H9 (cell line): ENCODE data around the gene NLRP5. TPM values are rescaled to one million over a fixed set of nuclear protein-coding genes. Genes with fewer than 3 reads are reported as not detected.

ENCODE experiments used
- DNase-seq: peaks from one replicate; pipeline ENCODE4 v3.0.0-alpha.2; 2017
- H2AFZ ChIP-seq: one replicate; pipeline ENCODE4 v1.6.1; 2013; ENCODE audit warnings: mild to moderate bottlenecking, low read length, control low read depth, moderate library complexity
- H2AK5ac ChIP-seq: 2 replicates; pipeline ENCODE4 v1.6.1; 2013; ENCODE audit warnings: low read length, control low read depth, mixed read lengths; ENCODE audit not compliant: insufficient read length
- H2BK120ac ChIP-seq: one replicate; pipeline ENCODE4 v1.6.1; 2013; ENCODE audit warnings: low read depth, mild to moderate bottlenecking, low read length, control low read depth, inconsistent platforms; ENCODE audit not compliant: poor library complexity, severe bottlenecking
- H2BK12ac ChIP-seq: 2 replicates; pipeline ENCODE4 v1.6.1; 2013; ENCODE audit warnings: low read length, control low read depth, mixed read lengths, low read depth; ENCODE audit not compliant: insufficient read length
- H2BK15ac ChIP-seq: 2 replicates; pipeline ENCODE4 v1.6.1; 2013; ENCODE audit warnings: low read depth, low read length, control low read depth
- H2BK20ac ChIP-seq: one replicate; pipeline ENCODE4 v1.6.1; 2013; ENCODE audit warnings: low read depth, mild to moderate bottlenecking, low read length, control low read depth, inconsistent platforms; ENCODE audit not compliant: poor library complexity, severe bottlenecking
- H2BK5ac ChIP-seq: 2 replicates; pipeline ENCODE4 v1.6.1; 2013; ENCODE audit warnings: low read length, control low read depth, mixed read lengths; ENCODE audit not compliant: insufficient read length
- H3K14ac ChIP-seq: 2 replicates; pipeline ENCODE4 v1.6.1; 2013; ENCODE audit warnings: low read length, control low read depth; ENCODE audit not compliant: insufficient read depth
- H3K18ac ChIP-seq: 2 replicates; pipeline ENCODE4 v1.6.1; 2013; ENCODE audit warnings: low read depth, mild to moderate bottlenecking, mixed read lengths, low read length, control low read depth; ENCODE audit not compliant: insufficient read length
- H3K23ac ChIP-seq: 2 replicates; pipeline ENCODE4 v1.6.1; 2013; ENCODE audit warnings: low read length, control low read depth, mixed read lengths, low read depth; ENCODE audit not compliant: insufficient read length
- H3K23me2 ChIP-seq: 2 replicates; pipeline ENCODE4 v1.6.1; 2013; ENCODE audit warnings: low read depth, mild to moderate bottlenecking, mixed read lengths, low read length, control low read depth; ENCODE audit not compliant: insufficient read length, poor library complexity, severe bottlenecking
- H3K27ac ChIP-seq: 2 replicates; pipeline ENCODE4 v1.5.1; 2013; ENCODE audit warnings: low read length, control low read depth, mixed read lengths, low read depth; ENCODE audit not compliant: insufficient read length
- H3K27me3 ChIP-seq: 2 replicates; pipeline ENCODE4 v1.6.1; 2013; ENCODE audit warnings: low read length, control low read depth, inconsistent platforms; ENCODE audit not compliant: insufficient read depth
- H3K4ac ChIP-seq: 2 replicates; pipeline ENCODE4 v1.6.1; 2013; ENCODE audit warnings: low read depth, mild to moderate bottlenecking, control low read depth, inconsistent platforms, low read length, moderate library complexity
- H3K4me1 ChIP-seq: 2 replicates; pipeline ENCODE4 v1.6.1; 2013; ENCODE audit warnings: low read length, control low read depth, inconsistent platforms; ENCODE audit not compliant: insufficient read depth
- H3K4me2 ChIP-seq: 2 replicates; pipeline ENCODE4 v1.6.1; 2013; ENCODE audit warnings: low read length, control low read depth, mixed read lengths; ENCODE audit not compliant: insufficient read length, insufficient read depth
- H3K56ac ChIP-seq: 2 replicates; pipeline ENCODE4 v1.6.1; 2013; ENCODE audit warnings: low read depth, mild to moderate bottlenecking, mixed read lengths, low read length, control low read depth; ENCODE audit not compliant: insufficient read length
- H3K79me1 ChIP-seq: 2 replicates; pipeline ENCODE4 v1.6.1; 2013; ENCODE audit warnings: low read depth, mild to moderate bottlenecking, moderate library complexity, low read length, control low read depth, inconsistent platforms; ENCODE audit not compliant: insufficient read depth, poor library complexity, severe bottlenecking
- H3K79me2 ChIP-seq: 2 replicates; pipeline ENCODE4 v1.6.1; 2013; ENCODE audit warnings: low read length, control low read depth, inconsistent platforms; ENCODE audit not compliant: insufficient read depth
- H3K9ac ChIP-seq: 2 replicates; pipeline ENCODE4 v1.6.1; 2013; ENCODE audit warnings: low read length, control low read depth, mixed read lengths; ENCODE audit not compliant: insufficient read length; ENCODE audit errors: extremely low read depth
- H3K9me3 ChIP-seq: one replicate; pipeline ENCODE4 v1.6.1; 2013; ENCODE audit warnings: low read depth, low read length, inconsistent platforms; ENCODE audit not compliant: control insufficient read depth
- H3T11ph ChIP-seq: one replicate; pipeline ENCODE4 v1.6.1; 2013; ENCODE audit warnings: mild to moderate bottlenecking, low read length, control low read depth, inconsistent platforms
- H4K20me1 ChIP-seq: one replicate; pipeline ENCODE4 v1.6.1; 2013; ENCODE audit not compliant: control insufficient read depth, insufficient read length, insufficient read depth
- H4K5ac ChIP-seq: 2 replicates; pipeline ENCODE4 v1.6.1; 2013; ENCODE audit warnings: low read depth, mild to moderate bottlenecking, mixed read lengths, low read length, control low read depth; ENCODE audit not compliant: insufficient read length
- H4K8ac ChIP-seq: replicated peaks from 2 replicates; pipeline ENCODE4 v1.6.1; 2013; ENCODE audit warnings: low read length, control low read depth, mixed read lengths, low read depth; ENCODE audit not compliant: insufficient read length
- H4K91ac ChIP-seq: 2 replicates; pipeline ENCODE4 v1.6.1; 2013; ENCODE audit warnings: low read depth, mild to moderate bottlenecking, moderate library complexity, mixed read lengths, low read length, control low read depth; ENCODE audit not compliant: insufficient read length
- H3K27ac Mint-ChIP-seq, 3 experiments: 2 replicates in 2 of 3; 3 replicates in 1 of 3; pipeline ENCODE4 v1.8.0; 2020 to 2021; ENCODE audit warnings: mixed read lengths in 3 of 3, mild to moderate bottlenecking in 1 of 3, moderate library complexity in 1 of 3
- H3K27me3 Mint-ChIP-seq: 2 replicates; pipeline ENCODE4 v1.8.0; 2021; ENCODE audit warnings: low read depth, mild to moderate bottlenecking, moderate library complexity, mixed read lengths
- H3K36me3 Mint-ChIP-seq, 3 experiments: 2 replicates in 2 of 3; 3 replicates in 1 of 3; pipeline ENCODE4 v1.8.0; 2020 to 2021; ENCODE audit warnings: low read depth in 3 of 3, mixed read lengths in 3 of 3; ENCODE audit not compliant: insufficient read depth in 1 of 3
- H3K4me1 Mint-ChIP-seq, 2 experiments: 2 replicates each; pipeline ENCODE4 v1.8.0; 2020; ENCODE audit warnings: mixed read lengths in 2 of 2
- H3K4me3 Mint-ChIP-seq, 2 experiments: 2 replicates in 1 of 2; 3 replicates in 1 of 2; pipeline ENCODE4 v1.8.0; 2020 to 2021; ENCODE audit warnings: mild to moderate bottlenecking in 2 of 2, mixed read lengths in 2 of 2, moderate library complexity in 1 of 2
- H3K9me3 Mint-ChIP-seq, 2 experiments: 2 replicates in 1 of 2; 3 replicates in 1 of 2; pipeline ENCODE4 v1.8.0; 2020; ENCODE audit warnings: mild to moderate bottlenecking in 2 of 2, mixed read lengths in 2 of 2, moderate library complexity in 1 of 2
- CTCF ChIP-seq: fragments of 200-600 bp; sonication (generic); conservative IDR thresholded peaks from 3 replicates; pipeline ENCODE4 v1.8.0; 2021; ENCODE audit warnings: antibody characterized with exemption, mild to moderate bottlenecking
- WGBS: extraction: QIAGEN DNeasy Blood & Tissue Kit; methylation state at CpG from one replicate; pipeline ENCODE4 v1.1.7; 2013; ENCODE audit warnings: missing lambda C conversion rate, low lambda C conversion rate, mixed read lengths; ENCODE audit not compliant: insufficient read length; ENCODE audit errors: extremely low coverage; 5-methylcytosine and 5-hydroxymethylcytosine counted together
- total RNA-seq: library from RNA; stranded (reverse); gene quantifications from 2 replicates; pipeline ENCODE4 v1.2.1, GENCODE V29; 2021

The NLRP5 gene
- total RNA-seq, 1 experiment from 2014 or later: not detected

GRCh38 chr19:56110515-56111448, 124.2 kb downstream of the NLRP5 start:
- H3K23me2 ChIP-seq: no peaks in the 10 kb centered on the region
- no peak overlapping the region for H2BK12ac ChIP-seq
- Mint-ChIP-seq H3K4me3 (peak overlapping the region in 1 of 2 experiments; percentile 37; a peak in 1 of 5 replicates), H3K27ac (peak overlapping the region in 1 of 3 experiments; percentile 79; a peak in 2 of 7 replicates), H3K27me3 (no peaks in the 10 kb centered on the region), H3K36me3 (peaks cover 2 to 9% (median 8%) of the 10 kb centered on the region in 3 experiments; a peak in 4 of 7 replicates), H3K9me3 (no peaks in the 10 kb centered on the region; a peak in 1 of 5 replicates), H3K4me1 (peaks cover 68 to 80% of the 10 kb centered on the region in 2 experiments)
- DNase-seq: no peak
- no peak overlapping the region for H4K8ac ChIP-seq
- no peaks in the 10 kb centered on the region for H3K9me3 ChIP-seq
- no peak for TF ChIP-seq CTCF
- no peak overlapping the region for H3T11ph ChIP-seq
- no peak overlapping the region for H2AK5ac ChIP-seq
- no peaks in the 10 kb centered on the region for H3K79me1 ChIP-seq
- H3K4me2 ChIP-seq: no peak overlapping the region
- no peak overlapping the region for H3K27ac ChIP-seq
- H3K79me2 ChIP-seq: peaks cover 74% of the 10 kb centered on the region
- H4K20me1 ChIP-seq: peaks cover 3% of the 10 kb centered on the region
- no peak overlapping the region for H3K9ac ChIP-seq
- H2BK15ac ChIP-seq: no peak overlapping the region
- H4K91ac ChIP-seq: no peak overlapping the region
- no peak overlapping the region for H2BK120ac ChIP-seq
- WGBS: no CpG with 5 or more reads among the region's 12 CpGs
- H3K27me3 ChIP-seq: no peaks in the 10 kb centered on the region
- H4K5ac ChIP-seq: no peak overlapping the region
- no peak overlapping the region for H3K18ac ChIP-seq
- no peak overlapping the region for H3K23ac ChIP-seq
- no peak overlapping the region for H2BK20ac ChIP-seq
- no peak overlapping the region for H3K4ac ChIP-seq
- H3K14ac ChIP-seq: no peak overlapping the region
- no peak overlapping the region for H3K56ac ChIP-seq
- peaks cover 13% of the 10 kb centered on the region for H3K4me1 ChIP-seq
- no peak overlapping the region for H2AFZ ChIP-seq
- H2BK5ac ChIP-seq: no peak overlapping the region

Other genes with a start within 250 kb of the NLRP5 start
- not detected in 2 replicates for gene NLRP9, start 248.4 kb upstream of the NLRP5 start, total RNA-seq
- not detected in 2 replicates for gene RFPL4A, start 227.7 kb upstream of the NLRP5 start, total RNA-seq
- not detected in 2 replicates for gene RFPL4AL1, start 217.7 kb upstream of the NLRP5 start, total RNA-seq
- gene NLRP11, start 154.8 kb upstream of the NLRP5 start, total RNA-seq: not detected in 2 replicates
- not detected in 2 replicates for gene NLRP4, start 150.2 kb upstream of the NLRP5 start, total RNA-seq
- not detected in 2 replicates for gene NLRP13, start 54.4 kb upstream of the NLRP5 start, total RNA-seq
- gene NLRP8, start 38.9 kb upstream of the NLRP5 start, total RNA-seq: not detected in 2 replicates
- 54.6 and 55.8 TPM in 2 replicates for gene ZNF787, start 134.5 kb downstream of the NLRP5 start, total RNA-seq
- gene ZNF444, start 154.5 kb downstream of the NLRP5 start, total RNA-seq: 48.8 and 49.7 TPM in 2 replicates
- gene GALP, start 189.2 kb downstream of the NLRP5 start, total RNA-seq: not detected in 2 replicates
- gene ZSCAN5B, start 211.0 kb downstream of the NLRP5 start, total RNA-seq: 0.13 TPM in 1 of 2 replicates, not detected in the other
- not detected in 2 replicates for gene ZSCAN5C, start 215.5 kb downstream of the NLRP5 start, total RNA-seq